Activated CD4-positive, alpha-beta memory T cell treated with anti-CD3 and anti-CD28 coated beads for 36 hours (primary cell): Measurements from ENCODE around the gene GABBR1. TPM values are rescaled to one million over a fixed set of nuclear protein-coding genes. Genes with fewer than 3 reads are reported as not detected.

ENCODE experiments used
- CTCF ChIA-PET: fragments of 350-600 bp; sonication (Branson Sonifier 250); formaldehyde crosslinking; loops from one replicate; lab custom pipeline; 2021; ENCODE audit warnings: antibody characterized with exemption, inconsistent platforms; lab: Charles Lee
- POLR2A ChIA-PET: fragments of 350-600 bp; sonication (Branson Sonifier 250); formaldehyde crosslinking; loops from one replicate; lab custom pipeline; 2021; ENCODE audit warnings: antibody characterized with exemption; lab: Charles Lee
- DNase-seq: peaks from one replicate; pipeline ENCODE4 v3.0.0-alpha.2; 2020
- H3K27ac Mint-ChIP-seq: one replicate; pipeline ENCODE4 v1.8.0; 2021; ENCODE audit warnings: mixed read lengths
- H3K27me3 Mint-ChIP-seq: one replicate; pipeline ENCODE4 v1.8.0; 2021; ENCODE audit warnings: mixed read lengths
- H3K36me3 Mint-ChIP-seq: one replicate; pipeline ENCODE4 v1.8.0; 2021; ENCODE audit warnings: mixed read lengths
- H3K4me1 Mint-ChIP-seq: one replicate; pipeline ENCODE4 v1.8.0; 2021; ENCODE audit warnings: low read depth, mixed read lengths
- H3K4me3 Mint-ChIP-seq: one replicate; pipeline ENCODE4 v1.8.0; 2021; ENCODE audit warnings: mild to moderate bottlenecking, mixed read lengths
- H3K9me3 Mint-ChIP-seq: one replicate; pipeline ENCODE4 v1.8.0; 2021; ENCODE audit warnings: mixed read lengths
- intact Hi-C: fragments of 100-400 bp; cut with micrococcal nuclease; formaldehyde crosslinking; loops from one replicate; pipeline ENCODE4 v1.15.1; 2023
- total RNA-seq, 2 experiments: library from RNA; stranded (reverse); gene quantifications; one replicate each; pipeline ENCODE4 v1.2.3, GENCODE V29; 2021

Gene GABBR1
- total RNA-seq, 2 experiments from 2014 or later: 21.1 to 23.5 TPM

DNA sequence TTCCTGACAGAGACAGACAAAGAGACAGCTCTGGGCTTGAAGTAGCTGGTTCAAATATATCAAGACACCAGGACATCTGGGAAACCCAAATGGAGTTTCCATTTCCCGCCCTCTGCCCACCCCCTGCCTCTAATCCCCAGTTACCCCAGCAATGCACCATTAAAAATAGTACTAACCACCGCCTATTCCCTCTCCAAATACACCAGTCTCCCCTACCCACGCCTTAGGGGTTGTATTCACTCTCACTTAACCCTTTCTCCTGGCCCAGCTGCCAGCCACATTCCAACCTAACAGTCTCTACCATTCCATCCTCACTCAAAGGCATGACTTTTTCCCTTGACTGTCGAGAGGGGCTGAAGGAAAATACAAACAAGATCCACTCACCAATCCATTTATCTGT lies 22.4 kb downstream of the GABBR1 start:
- Mint-ChIP-seq H3K4me3 (no peak overlapping the region), H3K9me3 (no peaks in the 10 kb centered on the region), H3K27me3 (no peaks in the 10 kb centered on the region), H3K27ac (no peak overlapping the region), H3K4me1 (no peaks in the 10 kb centered on the region), H3K36me3 (peaks cover 26% of the 10 kb centered on the region)
- intact Hi-C loops: no loop called here
- ChIA-PET CTCF (no interaction called here), POLR2A (no interaction called here)
- no peak for DNase-seq

DNA sequence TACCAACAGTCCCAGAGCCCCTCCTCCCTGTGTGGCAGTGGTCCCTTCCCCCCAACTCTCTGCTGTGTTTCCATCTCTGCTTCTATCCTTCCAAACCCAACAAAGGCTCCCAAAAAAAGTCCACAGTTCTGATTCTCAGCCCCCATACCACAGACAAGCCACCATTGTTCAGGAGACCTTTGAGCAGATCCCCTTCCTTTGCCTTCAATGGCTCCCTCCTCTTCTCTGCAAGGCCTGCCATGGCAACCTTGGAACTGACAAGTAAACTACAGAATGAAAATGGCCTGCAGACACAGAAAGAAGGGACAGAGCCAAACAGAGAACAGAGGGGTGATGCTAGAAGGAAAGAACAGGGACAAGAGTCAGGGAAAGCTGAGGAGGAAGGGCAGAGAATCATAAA lies 24.9 kb downstream of the GABBR1 start:
- POLR2A ChIA-PET: no interaction called here
- Mint-ChIP-seq H3K27ac (no peak overlapping the region), H3K4me3 (no peak overlapping the region), H3K9me3 (no peaks in the 10 kb centered on the region), H3K4me1 (no peaks in the 10 kb centered on the region), H3K27me3 (no peaks in the 10 kb centered on the region), H3K36me3 (peaks cover 22% of the 10 kb centered on the region)
- DNase-seq: no peak
- CTCF ChIA-PET: no interaction called here
- intact Hi-C loops: no loop called here

DNA sequence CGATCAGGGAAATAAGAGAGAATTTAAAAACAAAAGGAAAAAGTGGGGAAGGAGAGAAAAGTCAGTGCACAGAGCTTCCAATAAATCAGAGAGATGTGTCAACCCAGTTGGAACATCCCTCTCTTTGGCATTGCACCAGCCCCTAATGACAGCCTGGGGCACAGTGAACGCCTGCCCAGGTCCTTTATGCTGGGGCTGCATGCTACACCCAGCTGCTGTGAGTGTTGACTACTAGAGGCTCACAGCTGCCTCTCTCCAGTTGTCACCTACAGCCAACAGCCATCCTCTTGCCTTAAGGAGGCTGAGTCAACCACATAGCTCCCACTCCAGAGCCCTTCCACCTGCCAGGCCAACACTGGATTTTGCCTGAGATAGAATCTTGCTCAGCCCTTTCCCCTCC lies 29.1 kb downstream of the GABBR1 start:
- peaks cover 16% of the 10 kb centered on the region for H3K36me3 Mint-ChIP-seq
- POLR2A ChIA-PET: no interaction called here
- CTCF ChIA-PET: no interaction called here

DNA sequence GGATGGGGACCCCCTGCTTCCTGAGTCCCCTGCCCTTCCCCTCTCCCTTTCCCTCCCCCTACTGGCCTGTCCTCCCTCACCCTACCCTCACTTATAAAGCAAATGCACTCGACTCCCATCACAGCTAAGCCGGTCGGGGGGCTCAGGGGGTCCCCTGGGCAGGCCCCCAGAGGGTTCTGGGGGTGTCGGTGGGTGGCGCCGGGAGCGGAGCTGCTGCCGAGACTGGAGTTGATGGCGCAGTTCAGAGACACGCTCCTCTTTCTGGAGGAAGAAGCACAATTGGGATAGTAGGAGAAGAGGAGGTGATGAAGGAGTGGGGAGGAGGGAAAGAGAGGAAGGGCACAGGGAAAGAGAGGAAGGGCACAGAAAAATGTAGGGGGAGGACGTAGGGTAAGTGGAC lies 29.5 kb downstream of the GABBR1 start:
- no peak for DNase-seq
- Mint-ChIP-seq H3K27me3 (no peaks in the 10 kb centered on the region), H3K9me3 (no peaks in the 10 kb centered on the region), H3K36me3 (peaks cover 16% of the 10 kb centered on the region), H3K4me3 (no peak overlapping the region), H3K27ac (no peak overlapping the region), H3K4me1 (no peaks in the 10 kb centered on the region)
- ChIA-PET CTCF (no interaction called here), POLR2A (no interaction called here)
- intact Hi-C loops: no loop called here

More for the DNA sequence above, 29.1 kb downstream of the GABBR1 start:
- H3K27me3 Mint-ChIP-seq: no peaks in the 10 kb centered on the region
- no peak for DNase-seq
- H3K4me1 Mint-ChIP-seq: no peaks in the 10 kb centered on the region
- intact Hi-C loops: no loop called here
- H3K4me3 Mint-ChIP-seq: no peak overlapping the region
- no peaks in the 10 kb centered on the region for H3K9me3 Mint-ChIP-seq
- H3K27ac Mint-ChIP-seq: no peak overlapping the region

DNA sequence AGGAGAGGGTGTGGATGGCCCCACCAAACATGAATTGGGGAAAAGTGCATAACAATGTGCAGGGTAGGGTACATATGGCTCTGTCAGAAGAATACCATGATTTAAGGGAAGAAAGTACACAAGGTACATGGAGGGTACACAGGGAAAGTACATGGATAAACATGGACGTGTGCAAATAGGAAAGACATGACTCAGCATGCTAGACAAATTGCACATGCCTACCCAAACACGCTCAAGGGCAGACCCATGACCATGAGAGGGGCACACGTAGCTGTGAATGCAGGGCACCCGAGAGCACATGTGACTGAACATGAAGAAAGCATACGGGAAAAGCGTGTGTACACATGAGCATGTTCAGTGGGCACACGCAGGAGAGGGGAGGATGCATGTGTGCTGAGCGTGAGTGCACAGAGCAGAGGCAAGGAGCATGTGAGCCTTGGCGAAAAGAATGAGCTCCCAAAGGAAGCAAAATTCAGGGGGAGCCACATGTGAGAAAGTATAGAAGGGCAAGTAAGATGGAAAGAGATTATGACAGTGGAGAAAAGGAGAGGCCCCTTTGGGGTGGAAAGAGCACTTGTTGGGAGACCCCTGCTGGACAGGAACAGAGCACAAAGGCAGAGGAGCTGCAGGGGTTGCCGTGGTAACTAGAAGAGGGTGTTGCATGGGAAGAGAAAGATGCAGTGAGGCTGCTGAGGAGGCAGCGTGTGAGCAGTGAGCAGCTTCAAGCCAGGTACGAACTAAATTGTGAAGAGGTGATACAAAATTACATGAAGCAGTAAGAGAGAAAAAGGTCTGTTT lies 30.2 kb downstream of the GABBR1 start:
- H3K9me3 Mint-ChIP-seq: no peaks in the 10 kb centered on the region
- no peaks in the 10 kb centered on the region for H3K27me3 Mint-ChIP-seq
- H3K4me3 Mint-ChIP-seq: no peak overlapping the region
- intact Hi-C loops: no loop called here
- no peak for DNase-seq
- H3K36me3 Mint-ChIP-seq: peaks cover 16% of the 10 kb centered on the region
- CTCF ChIA-PET: no interaction called here
- no peak overlapping the region for H3K27ac Mint-ChIP-seq
- POLR2A ChIA-PET: no interaction called here
- H3K4me1 Mint-ChIP-seq: no peaks in the 10 kb centered on the region

DNA sequence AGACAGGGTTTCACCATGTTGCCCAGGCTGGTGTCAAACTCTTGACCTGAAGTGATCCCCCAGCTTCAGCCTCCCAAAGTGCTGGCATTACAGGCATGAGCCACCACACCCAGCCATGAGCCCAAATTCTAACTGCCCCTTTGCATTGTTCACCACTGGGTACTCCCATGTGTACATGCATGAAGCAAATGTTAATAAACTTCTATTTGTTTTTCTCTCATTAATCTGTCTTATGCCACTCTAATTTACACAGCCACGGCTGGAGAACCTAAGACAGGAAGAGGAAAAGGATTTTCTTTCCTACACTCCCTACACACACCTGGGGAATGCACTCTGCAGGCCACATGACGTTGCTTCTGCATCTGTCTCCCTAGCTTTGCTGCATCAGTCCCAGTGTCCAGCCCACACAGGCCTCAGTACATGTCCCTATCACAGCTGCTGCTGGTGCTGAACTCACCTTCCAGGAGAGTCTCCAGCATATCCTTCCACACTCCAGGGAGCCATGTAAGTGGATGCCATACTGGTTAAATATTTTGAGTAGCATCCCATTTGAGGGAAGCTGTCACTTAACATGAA lies 34.7 kb downstream of the GABBR1 start:
- CTCF ChIA-PET: interaction anchor here (0.9 kb wide), 1 partner anchor 11 kb away, joined by 3 read pairs; no protein-coding TSS in a partner anchor
- intact Hi-C loops: no loop called here

DNA sequence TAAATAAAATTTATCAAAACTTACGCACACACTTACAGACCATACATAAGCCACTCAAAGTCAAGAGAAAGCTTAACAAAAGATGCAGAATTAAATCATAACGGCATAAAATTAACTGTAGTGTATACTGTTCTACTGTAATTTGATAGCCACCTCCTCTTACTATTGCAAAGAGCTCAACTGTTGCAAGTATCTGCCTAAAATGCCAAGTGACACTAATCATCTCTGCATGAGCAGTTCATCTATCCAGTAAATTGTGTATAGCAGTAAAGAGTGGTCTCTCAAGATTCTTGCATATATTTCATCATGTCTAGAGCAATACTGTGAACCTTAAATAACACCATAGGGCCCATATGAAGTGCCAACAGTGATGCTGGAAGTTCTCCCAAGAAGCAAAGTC lies 35.8 kb downstream of the GABBR1 start:
- ChIA-PET CTCF (interaction anchor here (0.9 kb wide), 2 partner anchors 10 to 57 kb away, joined by 3 read pairs; no protein-coding TSS in a partner anchor), POLR2A (no interaction called here)
- Mint-ChIP-seq H3K27ac (no peak overlapping the region), H3K36me3 (peaks cover 2% of the 10 kb centered on the region), H3K4me3 (no peak overlapping the region), H3K4me1 (no peaks in the 10 kb centered on the region), H3K27me3 (no peaks in the 10 kb centered on the region), H3K9me3 (no peaks in the 10 kb centered on the region)
- intact Hi-C loops: no loop called here
- DNase-seq: no peak

More for the DNA sequence above, 34.7 kb downstream of the GABBR1 start:
- DNase-seq: no peak
- POLR2A ChIA-PET: no interaction called here
- peaks cover 4% of the 10 kb centered on the region for H3K36me3 Mint-ChIP-seq
- H3K27me3 Mint-ChIP-seq: no peaks in the 10 kb centered on the region
- no peaks in the 10 kb centered on the region for H3K9me3 Mint-ChIP-seq
- H3K4me3 Mint-ChIP-seq: no peak overlapping the region
- H3K27ac Mint-ChIP-seq: no peak overlapping the region
- H3K4me1 Mint-ChIP-seq: no peaks in the 10 kb centered on the region

DNA sequence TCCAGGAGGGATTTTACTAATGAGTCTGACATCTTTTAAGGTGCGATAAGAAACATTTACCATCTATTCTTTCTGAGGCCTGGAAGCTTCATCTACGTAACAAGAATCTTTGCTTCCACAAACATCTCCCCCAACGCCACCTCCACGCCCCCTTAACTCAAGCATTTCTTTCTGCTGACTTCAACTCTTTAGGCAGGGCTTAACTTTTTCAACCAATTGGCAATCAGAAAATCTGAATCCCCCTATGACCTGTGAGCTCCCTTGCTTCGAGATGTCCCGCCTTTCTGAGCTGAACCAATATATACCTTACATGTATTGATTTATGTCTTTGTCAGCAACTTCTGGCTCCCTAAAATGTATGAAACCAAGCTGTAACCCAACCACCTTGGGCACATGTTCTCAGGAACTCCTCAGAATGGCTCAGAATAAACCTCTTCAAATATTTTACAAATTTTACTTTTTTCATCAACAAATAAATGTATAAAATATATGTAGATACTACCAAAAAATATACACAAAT lies 36.5 kb downstream of the GABBR1 start:
- no peak for DNase-seq
- no peak overlapping the region for H3K4me3 Mint-ChIP-seq
- no peak overlapping the region for H3K27ac Mint-ChIP-seq
- ChIA-PET CTCF (interaction anchor here (0.9 kb wide), 1 partner anchor 58 kb away, joined by 3 read pairs; no protein-coding TSS in a partner anchor), POLR2A (no interaction called here)
- no peaks in the 10 kb centered on the region for H3K9me3 Mint-ChIP-seq
- no peaks in the 10 kb centered on the region for H3K4me1 Mint-ChIP-seq
- intact Hi-C loops: no loop called here
- peaks cover 2% of the 10 kb centered on the region for H3K36me3 Mint-ChIP-seq
- no peaks in the 10 kb centered on the region for H3K27me3 Mint-ChIP-seq

DNA sequence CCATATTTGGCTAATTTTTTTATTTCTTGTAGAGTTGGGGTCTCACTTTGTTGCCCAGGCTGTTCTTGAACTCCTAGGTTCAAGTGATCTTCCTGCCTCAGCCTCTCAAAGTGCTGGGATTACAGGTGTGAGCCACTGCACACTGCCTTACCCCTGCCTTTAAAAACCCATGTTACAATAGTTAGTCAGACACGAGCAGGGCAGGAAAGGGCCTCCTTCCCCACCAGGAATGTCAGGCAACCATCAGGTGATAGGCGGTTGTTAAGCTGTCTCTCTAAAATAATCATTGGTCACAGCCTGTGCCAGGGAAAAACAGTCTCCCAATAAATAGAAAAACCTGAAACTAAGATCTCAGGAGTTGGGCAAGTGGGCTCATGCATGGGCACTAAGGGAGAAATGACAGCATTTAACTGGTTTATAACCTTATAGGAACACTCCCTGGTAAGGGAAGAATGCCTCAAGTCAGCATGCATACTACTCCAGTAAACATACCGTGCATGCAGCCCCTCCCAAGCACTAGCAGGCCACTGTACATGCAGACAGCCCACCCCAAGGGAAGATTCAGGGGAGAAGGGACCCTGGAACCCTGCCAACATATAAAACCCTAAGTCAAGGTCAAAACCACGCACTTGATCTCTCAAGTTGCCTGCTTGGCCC lies 39.7 kb downstream of the GABBR1 start:
- Mint-ChIP-seq H3K27ac (no peak overlapping the region), H3K9me3 (no peaks in the 10 kb centered on the region), H3K27me3 (peaks cover 3% of the 10 kb centered on the region), H3K36me3 (no peaks in the 10 kb centered on the region), H3K4me1 (no peaks in the 10 kb centered on the region), H3K4me3 (no peak overlapping the region)
- intact Hi-C loops: no loop called here
- ChIA-PET CTCF (no interaction called here), POLR2A (no interaction called here)
- DNase-seq: no peak

DNA sequence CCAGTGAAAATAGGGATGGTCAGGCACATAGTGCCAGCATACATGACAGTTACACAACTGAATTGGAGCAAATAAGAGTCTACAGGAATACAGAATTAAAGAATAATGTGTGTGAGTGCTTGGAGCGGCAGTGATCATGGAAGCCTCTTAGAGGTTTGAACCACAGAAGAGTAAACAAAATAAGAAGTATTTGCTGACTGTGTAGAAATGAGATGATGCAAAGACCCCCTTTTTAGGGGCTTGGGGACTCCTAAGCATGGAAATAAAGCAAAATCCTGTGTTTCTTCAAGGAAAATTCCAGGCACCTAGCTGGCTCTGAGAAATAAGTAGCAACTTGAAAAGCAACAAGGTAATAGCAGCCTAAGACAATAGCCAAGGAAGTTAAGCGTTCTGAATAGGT lies 41.3 kb downstream of the GABBR1 start:
- peaks cover 10% of the 10 kb centered on the region for H3K27me3 Mint-ChIP-seq
- no peaks in the 10 kb centered on the region for H3K4me1 Mint-ChIP-seq
- H3K9me3 Mint-ChIP-seq: no peaks in the 10 kb centered on the region
- H3K36me3 Mint-ChIP-seq: no peaks in the 10 kb centered on the region
- DNase-seq: no peak
- no peak overlapping the region for H3K27ac Mint-ChIP-seq
- ChIA-PET POLR2A (no interaction called here), CTCF (no interaction called here)
- intact Hi-C loops: no loop called here
- no peak overlapping the region for H3K4me3 Mint-ChIP-seq

DNA sequence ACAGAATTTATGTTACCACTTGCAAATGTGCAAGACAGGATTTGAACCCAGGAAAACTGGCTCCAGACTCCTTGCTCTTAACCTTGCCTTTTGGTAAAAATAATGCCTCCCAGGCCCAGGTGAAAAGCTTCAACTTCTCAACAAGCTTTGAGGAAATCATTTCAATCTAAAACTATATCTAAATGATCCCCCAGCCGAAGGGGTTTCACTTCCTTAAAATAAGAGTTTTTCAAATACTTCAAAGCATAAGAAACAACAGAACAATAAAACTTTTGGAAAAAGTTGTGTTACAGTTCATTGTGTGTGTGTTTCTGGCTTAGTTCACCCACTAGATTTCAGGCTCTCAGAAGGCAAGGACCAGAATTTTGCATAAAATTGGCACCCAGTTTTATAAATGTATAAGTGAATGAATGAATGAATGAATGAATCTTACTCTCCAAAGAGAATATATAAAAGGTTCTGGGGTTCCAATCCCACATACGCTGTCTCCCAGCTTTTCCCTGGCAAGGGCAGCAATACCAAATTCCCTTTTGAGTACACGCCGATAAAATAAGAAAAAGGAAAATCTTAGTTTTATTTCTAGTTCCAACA lies 42.7 kb downstream of the GABBR1 start:
- Mint-ChIP-seq H3K27ac (no peak overlapping the region), H3K9me3 (no peaks in the 10 kb centered on the region), H3K4me1 (no peaks in the 10 kb centered on the region), H3K27me3 (peaks cover 10% of the 10 kb centered on the region), H3K36me3 (no peaks in the 10 kb centered on the region), H3K4me3 (no peak overlapping the region)
- no peak for DNase-seq
- CTCF ChIA-PET: interaction anchor here (0.9 to 1.6 kb wide), 9 partner anchors 10 to 905 kb away, joined by 3 to 4 read pairs (median 3); partner anchors contain the start of genes OR12D3 and UBD
- intact Hi-C loops: no loop called here
- POLR2A ChIA-PET: no interaction called here
